Epidermal melanocyte (primary cell): Measurements from ENCODE around the gene SLC34A2.

Source experiments
- DNase-seq: peaks from one replicate; pipeline ENCODE4 v3.0.0; 2011; ENCODE audit warnings: low spot score; ENCODE audit not compliant: insufficient read length

The SLC34A2 gene

GRCh38 chr4:25722964-25723363, 67.3 kb downstream of the SLC34A2 start:
- no peak for DNase-seq

GRCh38 chr4:25723409-25723808, 67.8 kb downstream of the SLC34A2 start:
- DNase-seq = no peak

GRCh38 chr4:25725870-25726269, 70.2 kb downstream of the SLC34A2 start:
- no peak for DNase-seq

GRCh38 chr4:25727711-25728493, 72.3 kb downstream of the SLC34A2 start:
- no peak for DNase-seq
